ENCODE results near the gene MFAP3.
A peak's percentile ranks its signal among the peaks of the same experiment; 100 is the strongest.
"Not testable (repeated sequence)": the region's sequence is repeated elsewhere in the genome, so short reads cannot be mapped to it uniquely, and the experiment has no call there.

Gene MFAP3

GRCh38 chr5:154002511-154003020 lies 36.2 kb upstream of the MFAP3 start:
- Histone ChIP-seq H3K27ac (peak overlapping the region in 1 of 2 donors; percentile 56), H3K4me3 (no peak overlapping the region)
- DNase-seq (ENCODE audit: low spot score): no peak
- no peak for TF ChIP-seq CTCF (IDR thresholded peaks at IDR 0.05)

- DNase-seq (ENCODE audit: low spot score): no peak
- no peak overlapping the region for H3K4me3 ChIP-seq
- H3K27ac ChIP-seq: no peak overlapping the region
- no peak for TF ChIP-seq CTCF (IDR thresholded peaks at IDR 0.05)
These were observed 33.1 kb upstream of the MFAP3 start for GRCh38 chr5:154005648-154006047.

GRCh38 chr5:154010660-154011059 lies 28.1 kb upstream of the MFAP3 start:
- no peak for TF ChIP-seq CTCF (IDR thresholded peaks at IDR 0.05)
- no peak for DNase-seq (ENCODE audit: low spot score)
- Histone ChIP-seq H3K4me3 (no peak overlapping the region), H3K27ac (no peak overlapping the region)

- DNase-seq (ENCODE audit: low spot score): no peak
- TF ChIP-seq CTCF (IDR thresholded peaks at IDR 0.05): no peak
- Histone ChIP-seq H3K4me3 (no peak overlapping the region), H3K27ac (no peak overlapping the region)
These were observed 23.6 kb upstream of the MFAP3 start for GRCh38 chr5:154015071-154015693.

GRCh38 chr5:154018919-154019318 lies 19.8 kb upstream of the MFAP3 start:
- not testable (repeated sequence) for DNase-seq (ENCODE audit: low spot score); H3K4me3 ChIP-seq; H3K27ac ChIP-seq

- Histone ChIP-seq H3K27ac (no peak overlapping the region), H3K4me3 (no peak overlapping the region)
- no peak for DNase-seq (ENCODE audit: low spot score)
- TF ChIP-seq CTCF (IDR thresholded peaks at IDR 0.05): no peak
These were observed 12.8 kb upstream of the MFAP3 start for GRCh38 chr5:154025951-154026350.

- no peak for DNase-seq (ENCODE audit: low spot score)
- TF ChIP-seq CTCF (IDR thresholded peaks at IDR 0.05): no peak
- H3K4me3 ChIP-seq: no peak overlapping the region
- H3K27ac ChIP-seq: no peak overlapping the region
These were observed 6.8 kb upstream of the MFAP3 start for GRCh38 chr5:154031937-154032489.
